Measurements from ENCODE around the gene ENTPD1. TPM values are rescaled to one million over a fixed set of nuclear protein-coding genes. Genes with fewer than 3 reads are reported as not detected.

Gene ENTPD1
- polyA plus RNA-seq, 2 of the 4 experiments (the other 2 are of a cell fraction): 0.08 to 0.14 TPM

DNA sequence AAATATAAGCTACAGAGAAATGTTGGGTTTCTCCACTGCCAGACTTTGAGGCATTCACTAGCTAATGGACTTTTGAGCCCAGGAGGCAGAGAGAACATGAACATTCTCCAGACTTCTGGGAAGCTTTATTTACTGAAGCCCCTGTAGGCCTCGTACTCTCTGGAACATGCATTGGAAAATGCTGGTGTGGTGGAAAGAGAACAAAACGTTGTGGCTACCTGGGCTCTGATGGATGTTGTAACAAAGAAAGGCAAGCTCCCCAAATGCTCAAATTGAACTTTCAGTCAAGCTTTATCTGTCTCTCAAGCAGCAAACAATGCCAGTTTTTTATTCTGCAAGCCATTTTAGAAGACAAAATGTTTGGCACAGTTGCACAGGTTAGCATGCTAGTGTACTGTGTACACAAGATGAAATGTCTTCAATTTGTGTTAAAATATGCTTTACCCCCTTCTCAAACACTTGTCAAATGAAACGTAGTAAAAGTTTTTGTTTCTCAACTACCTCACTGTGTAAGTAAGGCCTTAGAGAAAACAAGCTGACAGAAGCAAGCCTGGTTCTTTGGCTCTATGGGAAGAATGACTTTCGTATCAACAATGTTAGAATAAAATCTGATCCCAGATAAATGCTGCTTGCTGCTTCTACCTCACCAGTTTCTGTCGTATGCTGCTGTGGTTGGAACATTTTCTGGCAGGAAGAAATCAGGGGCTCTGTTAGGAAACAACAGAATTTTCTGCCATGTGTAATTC lies 80.8 kb downstream of the ENTPD1 start:
- ChIA-PET POLR2A (no interaction called here), CTCF (interaction anchor here (0.6 to 2.8 kb wide), 4 partner anchors 8 to 143 kb away, joined by 3 to 15 read pairs (median 4); partner anchors contain the start of gene TCTN3)
- H3K4me2 ChIP-seq: no peak overlapping the region
- no peak for DNase-seq (ENCODE audit: low read depth in 1 of 2, low spot score in 1 of 2)
- no peak overlapping the region for H3K27ac ChIP-seq
- no peak for ATAC-seq
- no peaks in the 10 kb centered on the region for H3K9me3 ChIP-seq
- TF ChIP-seq HOXB13 (CRISPR knock-in tag; IDR thresholded peaks at IDR 0.05; ENCODE audit: low read depth): no peak
- FAIRE-seq: no peak
- WGBS (ENCODE audit: missing lambda C conversion rate): 19% methylated on average over 5 of the region's 5 CpGs
- H3K4me1 ChIP-seq: no peaks in the 10 kb centered on the region
- H3K4me3 ChIP-seq: no peak overlapping the region

DNA sequence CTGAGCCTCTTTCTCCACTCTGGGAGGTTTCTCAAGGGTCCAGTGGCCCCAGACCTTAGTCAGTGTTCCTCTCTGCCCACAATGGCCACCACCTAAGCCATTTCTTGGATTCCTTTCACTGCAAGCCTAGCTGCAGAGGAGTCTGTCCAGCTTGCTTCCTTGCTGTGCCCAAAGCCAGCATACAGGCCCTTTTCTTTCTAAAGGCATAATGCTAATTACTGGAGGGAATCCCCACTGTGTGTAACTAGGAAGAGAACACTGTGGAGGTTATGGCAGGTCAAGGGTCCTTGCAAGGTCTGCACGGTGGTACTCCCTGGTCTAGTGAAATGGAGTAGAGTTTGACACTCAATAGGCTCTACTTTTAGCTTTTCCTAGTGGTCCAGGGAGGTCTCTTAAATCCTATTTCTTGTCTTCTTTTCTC lies 81.4 kb downstream of the ENTPD1 start:
- TF ChIP-seq ZSCAN20 (CRISPR knock-in tag; IDR thresholded peaks at IDR 0.05) (no peak), CBX2 (IDR thresholded peaks at IDR 0.05; ENCODE audit: borderline replicate concordance, low read depth) (no peak), CHD2 (IDR thresholded peaks at IDR 0.05; ENCODE audit: low read length, partially characterized antibody) (no peak), NPAS2 (CRISPR knock-in tag; IDR thresholded peaks at IDR 0.05; ENCODE audit: borderline replicate concordance) (no peak), HDAC2 (IDR thresholded peaks at IDR 0.05) (no peak), MAFK (IDR thresholded peaks at IDR 0.05; ENCODE audit: partially characterized antibody) (no peak), HOXB13 (CRISPR knock-in tag; IDR thresholded peaks at IDR 0.05; ENCODE audit: low read depth) (no peak), FOXS1 (CRISPR knock-in tag; IDR thresholded peaks at IDR 0.05) (no peak), KDM1A (IDR thresholded peaks at IDR 0.05; ENCODE audit: low read depth) (no peak)
- no peaks in the 10 kb centered on the region for H3K4me1 ChIP-seq
- ChIA-PET POLR2A (no interaction called here), CTCF (interaction anchor here (0.8 to 2.8 kb wide), 3 partner anchors 8 to 143 kb away, joined by 3 to 15 read pairs (median 4); partner anchors contain the start of gene TCTN3)
- 6% methylated on average over 1 of the region's 1 CpG for WGBS (ENCODE audit: missing lambda C conversion rate)
- no peak overlapping the region for H3K4me3 ChIP-seq
- H3K4me2 ChIP-seq: no peak overlapping the region
- no peak for FAIRE-seq
- no peak for ATAC-seq
- no peaks in the 10 kb centered on the region for H3K9me3 ChIP-seq
- no peak for DNase-seq (ENCODE audit: low read depth in 1 of 2, low spot score in 1 of 2)
- no peak overlapping the region for H3K27ac ChIP-seq

DNA sequence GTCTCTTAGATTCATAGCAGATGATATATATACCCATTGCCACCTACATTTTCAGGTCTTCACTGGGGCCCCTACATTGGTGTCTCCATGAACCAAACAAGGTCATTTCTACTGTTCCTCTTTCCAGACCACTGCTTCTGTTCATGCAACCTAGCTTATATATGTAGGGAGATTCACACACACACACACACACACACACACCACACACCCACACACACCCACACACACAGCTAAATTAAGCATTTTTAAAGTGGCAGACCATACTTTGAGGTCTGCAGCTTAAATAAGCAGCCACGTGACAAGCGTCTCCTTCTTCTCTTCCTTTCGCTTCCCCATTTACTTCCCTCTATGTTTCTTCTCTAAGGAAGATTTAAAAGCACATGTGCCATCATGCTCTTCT lies 81.8 kb downstream of the ENTPD1 start:
- TF ChIP-seq FOXS1 (CRISPR knock-in tag; IDR thresholded peaks at IDR 0.05): no peak
- TF ChIP-seq CHD4 (IDR thresholded peaks at IDR 0.05; ENCODE audit: borderline replicate concordance): no peak
- TF ChIP-seq SMC3 (IDR thresholded peaks at IDR 0.05): no peak
- TF ChIP-seq, protein P1, sequence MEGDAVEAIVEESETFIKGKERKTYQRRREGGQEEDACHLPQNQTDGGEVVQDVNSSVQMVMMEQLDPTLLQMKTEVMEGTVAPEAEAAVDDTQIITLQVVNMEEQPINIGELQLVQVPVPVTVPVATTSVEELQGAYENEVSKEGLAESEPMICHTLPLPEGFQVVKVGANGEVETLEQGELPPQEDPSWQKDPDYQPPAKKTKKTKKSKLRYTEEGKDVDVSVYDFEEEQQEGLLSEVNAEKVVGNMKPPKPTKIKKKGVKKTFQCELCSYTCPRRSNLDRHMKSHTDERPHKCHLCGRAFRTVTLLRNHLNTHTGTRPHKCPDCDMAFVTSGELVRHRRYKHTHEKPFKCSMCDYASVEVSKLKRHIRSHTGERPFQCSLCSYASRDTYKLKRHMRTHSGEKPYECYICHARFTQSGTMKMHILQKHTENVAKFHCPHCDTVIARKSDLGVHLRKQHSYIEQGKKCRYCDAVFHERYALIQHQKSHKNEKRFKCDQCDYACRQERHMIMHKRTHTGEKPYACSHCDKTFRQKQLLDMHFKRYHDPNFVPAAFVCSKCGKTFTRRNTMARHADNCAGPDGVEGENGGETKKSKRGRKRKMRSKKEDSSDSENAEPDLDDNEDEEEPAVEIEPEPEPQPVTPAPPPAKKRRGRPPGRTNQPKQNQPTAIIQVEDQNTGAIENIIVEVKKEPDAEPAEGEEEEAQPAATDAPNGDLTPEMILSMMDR (IDR thresholded peaks at IDR 0.05): no peak
- TF ChIP-seq CEBPB (IDR thresholded peaks at IDR 0.05): no peak
- no peak for TF ChIP-seq ZC3H11A (IDR thresholded peaks at IDR 0.05)
- TF ChIP-seq KDM5A (IDR thresholded peaks at IDR 0.05): no peak
- no peak for TF ChIP-seq NFE2L2 (conservative IDR thresholded peaks at IDR 0.05; ENCODE audit: low read length)
- TF ChIP-seq RFX5 (IDR thresholded peaks at IDR 0.05): no peak
- no peak for TF ChIP-seq RARB (CRISPR knock-in tag; IDR thresholded peaks at IDR 0.05)
- DNase-seq (ENCODE audit: low read depth in 1 of 2, low spot score in 1 of 2) (no peak), ATAC-seq (no peak), FAIRE-seq (no peak)
- Histone ChIP-seq H3K4me2 (no peak overlapping the region), H3K9me3 (no peaks in the 10 kb centered on the region), H3K27ac (no peak overlapping the region), H3K4me3 (no peak overlapping the region), H3K4me1 (no peaks in the 10 kb centered on the region)
- CTCF ChIA-PET: interaction anchor here (0.8 to 2.8 kb wide), 3 partner anchors 8 to 144 kb away, joined by 3 to 15 read pairs (median 4); partner anchors contain the start of gene TCTN3
- 87% methylated on average over 3 of the region's 3 CpGs for WGBS (ENCODE audit: missing lambda C conversion rate)
- POLR2A ChIA-PET: no interaction called here

DNA sequence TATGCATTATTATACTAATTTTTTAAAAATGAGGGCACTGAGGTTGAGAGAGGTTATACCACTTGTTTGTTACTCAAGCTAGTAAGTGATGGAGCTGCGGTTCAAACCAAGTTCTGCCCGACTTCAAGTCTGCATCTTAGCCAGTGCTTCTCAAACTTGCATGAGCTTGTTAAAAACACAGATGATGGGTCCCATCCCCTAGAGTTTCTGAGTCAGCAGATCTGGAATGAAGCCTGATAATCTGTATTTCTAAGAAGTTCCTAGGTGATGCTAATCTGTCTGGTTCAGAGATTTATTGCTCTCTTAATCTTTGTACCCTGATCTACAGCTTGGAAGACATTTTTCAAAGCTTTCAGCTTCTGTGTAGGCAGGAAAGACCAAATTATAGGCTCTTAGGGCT lies 84.2 kb downstream of the ENTPD1 start:
- Histone ChIP-seq H3K4me2 (no peak overlapping the region), H3K4me1 (no peaks in the 10 kb centered on the region), H3K4me3 (no peak overlapping the region), H3K27ac (no peak overlapping the region), H3K9me3 (no peaks in the 10 kb centered on the region)
- ATAC-seq (no peak), DNase-seq (ENCODE audit: low read depth in 1 of 2, low spot score in 1 of 2) (no peak), FAIRE-seq (no peak)
- WGBS (ENCODE audit: missing lambda C conversion rate): 7% methylated on average over 2 of the region's 2 CpGs
- POLR2A ChIA-PET: no interaction called here
- CTCF ChIA-PET: interaction anchor here (0.6 to 7.9 kb wide), 3 partner anchors 12 to 147 kb away, joined by 3 to 79 read pairs (median 9); partner anchors contain the start of gene TCTN3
- no peak for TF ChIP-seq POLR2A (IDR thresholded peaks at IDR 0.05; ENCODE audit: low read length)
- TF ChIP-seq MAFK (IDR thresholded peaks at IDR 0.05; ENCODE audit: partially characterized antibody): peak; percentile 13
